ENCODE measurements around the gene UCK2. TPM values are rescaled to one million over a fixed set of nuclear protein-coding genes. Genes with fewer than 3 reads are reported as not detected.

Gene UCK2
- total RNA-seq, 1 donor from 2014 or later = 112 TPM

DNA sequence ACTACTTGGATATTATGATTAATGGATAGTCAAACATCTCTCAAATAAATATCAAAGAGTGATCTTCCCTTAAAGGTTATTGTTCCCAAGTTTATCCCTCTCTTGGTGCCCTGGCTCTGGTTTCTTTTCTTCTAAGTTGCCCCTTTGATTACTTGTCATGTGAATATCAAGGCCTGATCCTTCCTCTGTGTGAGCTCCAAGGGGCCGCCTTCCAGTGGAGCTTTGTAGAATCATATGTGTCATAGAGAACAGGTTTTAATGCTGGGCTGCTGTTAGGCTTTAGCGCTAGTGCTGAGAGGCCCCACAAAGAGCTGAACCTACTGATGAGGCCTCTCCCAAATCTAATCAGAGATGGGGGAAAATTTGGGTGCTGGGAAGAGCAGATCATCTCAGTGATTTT is 25.5 kb downstream of the UCK2 start:
- no peaks in the 10 kb centered on the region for H3K9me3 Mint-ChIP-seq
- H3K27ac Mint-ChIP-seq = no peak overlapping the region
- H3K4me3 Mint-ChIP-seq = no peak overlapping the region
- H3K36me3 Mint-ChIP-seq (ENCODE audit: low read depth) = peaks cover 16% of the 10 kb centered on the region
- peaks cover 80% of the 10 kb centered on the region for H3K4me1 Mint-ChIP-seq (ENCODE audit: low read depth)
- no peak for DNase-seq (ENCODE audit: low spot score)
- H3K27me3 Mint-ChIP-seq (ENCODE audit: insufficient read depth) = no peaks in the 10 kb centered on the region
- intact Hi-C loops (cut with micrococcal nuclease) = no loop called here

GRCh38 chr1:165853528-165854075 is 26.2 kb downstream of the UCK2 start:
- Mint-ChIP-seq H3K27me3 (ENCODE audit: insufficient read depth) (no peaks in the 10 kb centered on the region), H3K27ac (no peak overlapping the region), H3K4me3 (no peak overlapping the region), H3K36me3 (ENCODE audit: low read depth) (peaks cover 15% of the 10 kb centered on the region), H3K9me3 (no peaks in the 10 kb centered on the region), H3K4me1 (ENCODE audit: low read depth) (peaks cover 82% of the 10 kb centered on the region)
- no peak for DNase-seq (ENCODE audit: low spot score)
- intact Hi-C loops (cut with micrococcal nuclease) = no loop called here

GRCh38 chr1:165854101-165854845 is 26.9 kb downstream of the UCK2 start:
- no peak overlapping the region for H3K4me3 Mint-ChIP-seq
- peaks cover 82% of the 10 kb centered on the region for H3K4me1 Mint-ChIP-seq (ENCODE audit: low read depth)
- intact Hi-C loops (cut with micrococcal nuclease) = no loop called here
- no peaks in the 10 kb centered on the region for H3K27me3 Mint-ChIP-seq (ENCODE audit: insufficient read depth)
- H3K27ac Mint-ChIP-seq = no peak overlapping the region
- peaks cover 9% of the 10 kb centered on the region for H3K36me3 Mint-ChIP-seq (ENCODE audit: low read depth)
- H3K9me3 Mint-ChIP-seq = no peaks in the 10 kb centered on the region
- DNase-seq (ENCODE audit: low spot score) = no peak

- H3K4me1 Mint-ChIP-seq (ENCODE audit: low read depth) = peaks cover 85% of the 10 kb centered on the region
- no peak overlapping the region for H3K4me3 Mint-ChIP-seq
- no peak overlapping the region for H3K27ac Mint-ChIP-seq
- H3K36me3 Mint-ChIP-seq (ENCODE audit: low read depth) = peaks cover 9% of the 10 kb centered on the region
- DNase-seq (ENCODE audit: low spot score) = no peak
- no peaks in the 10 kb centered on the region for H3K9me3 Mint-ChIP-seq
- intact Hi-C loops (cut with micrococcal nuclease) = no loop called here
- no peaks in the 10 kb centered on the region for H3K27me3 Mint-ChIP-seq (ENCODE audit: insufficient read depth)
Observed at GRCh38 chr1:165855010-165855838, 27.8 kb downstream of the UCK2 start.

GRCh38 chr1:165856021-165856420 is 28.6 kb downstream of the UCK2 start:
- no peaks in the 10 kb centered on the region for H3K27me3 Mint-ChIP-seq (ENCODE audit: insufficient read depth)
- DNase-seq (ENCODE audit: low spot score) = no peak
- H3K4me3 Mint-ChIP-seq = no peak overlapping the region
- intact Hi-C loops (cut with micrococcal nuclease) = loop anchor here (2.0 kb wide), 1 partner anchor 15 kb away; no protein-coding TSS in a partner anchor
- H3K9me3 Mint-ChIP-seq = no peaks in the 10 kb centered on the region
- peaks cover 84% of the 10 kb centered on the region for H3K4me1 Mint-ChIP-seq (ENCODE audit: low read depth)
- peaks cover 8% of the 10 kb centered on the region for H3K36me3 Mint-ChIP-seq (ENCODE audit: low read depth)
- no peak overlapping the region for H3K27ac Mint-ChIP-seq

DNA sequence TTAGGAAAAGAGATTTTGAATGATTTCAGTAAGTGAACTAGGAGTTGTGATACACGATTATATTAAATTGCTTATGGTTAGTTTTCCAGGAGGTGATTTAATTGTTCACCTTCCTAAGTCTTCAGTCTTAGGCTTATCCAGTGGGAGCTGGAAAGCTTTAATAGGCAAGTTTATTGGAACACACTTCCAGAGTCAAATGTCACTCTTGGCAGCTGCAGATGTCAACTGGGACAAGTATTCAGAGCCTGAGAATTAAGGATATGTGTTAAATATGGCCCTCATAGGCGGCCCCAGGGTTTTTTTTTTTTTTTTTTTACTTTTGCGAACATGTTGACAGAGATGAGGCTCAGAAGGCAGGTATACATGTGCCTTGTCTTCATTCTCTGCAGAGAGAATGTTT is 29.2 kb downstream of the UCK2 start:
- Mint-ChIP-seq H3K27me3 (ENCODE audit: insufficient read depth) (no peaks in the 10 kb centered on the region), H3K36me3 (ENCODE audit: low read depth) (peaks cover 6% of the 10 kb centered on the region), H3K9me3 (no peaks in the 10 kb centered on the region), H3K27ac (no peak overlapping the region), H3K4me3 (no peak overlapping the region), H3K4me1 (ENCODE audit: low read depth) (peaks cover 78% of the 10 kb centered on the region)
- DNase-seq (ENCODE audit: low spot score) = no peak
- intact Hi-C loops (cut with micrococcal nuclease) = loop anchor here (2.0 kb wide), 1 partner anchor 14 kb away; no protein-coding TSS in a partner anchor

DNA sequence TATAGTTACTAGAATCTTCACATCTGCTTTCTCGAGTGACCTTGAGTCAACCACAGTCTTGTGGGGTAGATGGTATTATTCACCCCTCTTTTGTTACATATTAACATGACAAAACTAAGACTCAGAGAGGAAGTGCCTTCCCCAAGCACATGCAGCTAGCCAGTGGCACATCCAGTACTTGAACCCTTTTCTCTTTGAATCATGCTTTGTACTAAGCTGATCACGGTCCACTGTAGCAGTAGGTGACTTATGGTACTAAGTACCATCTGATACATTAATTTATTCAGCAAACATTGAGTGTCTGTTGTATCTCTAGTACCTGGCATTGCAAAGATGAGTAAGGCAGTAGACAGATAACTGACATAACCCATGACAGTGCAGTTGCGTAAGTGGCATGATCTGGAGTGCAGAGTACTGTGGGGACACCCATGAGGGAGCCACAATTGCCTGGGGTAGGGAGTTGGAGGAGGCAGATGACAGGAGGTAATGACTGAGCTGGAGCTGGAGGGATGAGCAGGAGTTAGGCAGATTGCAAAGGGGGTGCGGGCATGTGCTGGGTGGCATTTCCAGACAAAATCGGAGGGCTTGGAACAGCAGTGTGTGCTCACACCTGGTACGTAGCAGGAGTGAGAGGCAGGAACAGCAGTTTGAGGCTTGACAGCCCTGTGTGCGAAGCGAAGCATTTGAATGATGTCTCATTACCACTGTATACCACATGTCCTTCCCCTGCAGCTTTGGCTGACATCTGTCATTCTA is 29.8 kb downstream of the UCK2 start:
- H3K27ac Mint-ChIP-seq = no peak overlapping the region
- peaks cover 75% of the 10 kb centered on the region for H3K4me1 Mint-ChIP-seq (ENCODE audit: low read depth)
- no peak overlapping the region for H3K4me3 Mint-ChIP-seq
- H3K9me3 Mint-ChIP-seq = no peaks in the 10 kb centered on the region
- peaks cover 6% of the 10 kb centered on the region for H3K36me3 Mint-ChIP-seq (ENCODE audit: low read depth)
- intact Hi-C loops (cut with micrococcal nuclease) = loop anchor here (2.0 kb wide), 1 partner anchor 14 kb away; no protein-coding TSS in a partner anchor
- no peaks in the 10 kb centered on the region for H3K27me3 Mint-ChIP-seq (ENCODE audit: insufficient read depth)
- DNase-seq (ENCODE audit: low spot score) = no peak

DNA sequence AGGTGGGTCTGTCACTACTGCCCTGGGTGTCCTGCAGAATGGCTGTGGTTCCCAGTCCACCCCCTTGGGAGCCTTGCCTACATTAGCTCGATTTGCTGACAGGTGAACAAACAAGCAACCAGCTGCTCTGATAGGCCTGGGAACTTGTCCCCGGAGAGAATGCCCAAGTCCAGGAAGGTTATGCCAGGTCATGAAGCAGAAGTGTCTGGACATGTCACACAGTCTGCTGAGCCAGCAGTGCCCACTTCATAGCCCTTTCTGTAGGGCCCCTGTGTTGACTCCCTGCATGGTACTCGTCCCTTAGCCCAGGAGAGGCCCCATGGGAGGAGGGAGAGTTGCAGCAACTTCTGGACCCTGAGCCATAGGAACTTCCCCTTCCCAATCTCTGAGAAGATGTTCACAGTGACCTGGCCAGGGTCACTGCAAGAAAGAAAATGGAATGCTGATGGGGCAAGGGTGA is 31.0 kb downstream of the UCK2 start:
- Mint-ChIP-seq H3K9me3 (no peaks in the 10 kb centered on the region), H3K36me3 (ENCODE audit: low read depth) (peaks cover 6% of the 10 kb centered on the region), H3K4me3 (no peak overlapping the region), H3K27me3 (ENCODE audit: insufficient read depth) (no peaks in the 10 kb centered on the region), H3K27ac (no peak overlapping the region), H3K4me1 (ENCODE audit: low read depth) (peaks cover 75% of the 10 kb centered on the region)
- DNase-seq (ENCODE audit: low spot score) = no peak
- intact Hi-C loops (cut with micrococcal nuclease) = no loop called here

GRCh38 chr1:165858967-165859845 is 31.8 kb downstream of the UCK2 start:
- intact Hi-C loops (cut with micrococcal nuclease) = no loop called here
- Mint-ChIP-seq H3K4me3 (no peak overlapping the region), H3K9me3 (no peaks in the 10 kb centered on the region), H3K27me3 (ENCODE audit: insufficient read depth) (no peaks in the 10 kb centered on the region), H3K36me3 (ENCODE audit: low read depth) (peaks cover 3% of the 10 kb centered on the region), H3K4me1 (ENCODE audit: low read depth) (peaks cover 69% of the 10 kb centered on the region), H3K27ac (no peak overlapping the region)
- no peak for DNase-seq (ENCODE audit: low spot score)

- no peak for DNase-seq (ENCODE audit: low spot score)
- Mint-ChIP-seq H3K27me3 (ENCODE audit: insufficient read depth) (no peaks in the 10 kb centered on the region), H3K27ac (no peak overlapping the region), H3K4me3 (no peak overlapping the region), H3K4me1 (ENCODE audit: low read depth) (peaks cover 62% of the 10 kb centered on the region), H3K36me3 (ENCODE audit: low read depth) (peaks cover 2% of the 10 kb centered on the region), H3K9me3 (no peaks in the 10 kb centered on the region)
- intact Hi-C loops (cut with micrococcal nuclease) = no loop called here
Observed at GRCh38 chr1:165860065-165860464, 32.7 kb downstream of the UCK2 start.

- no peaks in the 10 kb centered on the region for H3K27me3 Mint-ChIP-seq (ENCODE audit: insufficient read depth)
- DNase-seq (ENCODE audit: low spot score) = no peak
- peaks cover 7% of the 10 kb centered on the region for H3K36me3 Mint-ChIP-seq (ENCODE audit: low read depth)
- H3K27ac Mint-ChIP-seq = no peak overlapping the region
- intact Hi-C loops (cut with micrococcal nuclease) = no loop called here
- peaks cover 57% of the 10 kb centered on the region for H3K4me1 Mint-ChIP-seq (ENCODE audit: low read depth)
- H3K4me3 Mint-ChIP-seq = no peak overlapping the region
- H3K9me3 Mint-ChIP-seq = no peaks in the 10 kb centered on the region
Observed at GRCh38 chr1:165861911-165862310, 34.5 kb downstream of the UCK2 start.

DNA sequence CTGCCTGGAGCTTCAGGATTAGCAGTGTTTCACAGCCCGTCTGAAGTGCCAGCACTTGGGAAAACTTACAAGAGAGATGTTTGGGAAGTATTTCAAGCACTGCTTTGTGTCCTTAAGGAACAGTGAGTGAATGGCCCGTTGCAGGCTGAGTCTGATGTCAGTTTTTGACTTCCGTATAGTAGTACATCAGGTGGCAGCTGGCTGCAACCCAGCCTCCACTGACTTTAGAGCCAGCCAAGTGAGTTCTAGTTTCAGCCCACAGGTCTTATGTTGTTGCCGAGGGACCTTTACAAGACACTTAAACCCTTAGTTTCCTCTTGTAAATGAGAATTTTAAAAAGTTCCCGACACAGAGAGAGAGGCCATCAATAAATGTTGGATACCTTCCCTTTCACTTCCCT is 35.0 kb downstream of the UCK2 start:
- H3K9me3 Mint-ChIP-seq = no peaks in the 10 kb centered on the region
- intact Hi-C loops (cut with micrococcal nuclease) = no loop called here

More for the DNA sequence above, 35.0 kb downstream of the UCK2 start:
- no peak for DNase-seq (ENCODE audit: low spot score)
- no peak overlapping the region for H3K4me3 Mint-ChIP-seq
- H3K27me3 Mint-ChIP-seq (ENCODE audit: insufficient read depth) = no peaks in the 10 kb centered on the region
- peaks cover 5% of the 10 kb centered on the region for H3K36me3 Mint-ChIP-seq (ENCODE audit: low read depth)
- H3K27ac Mint-ChIP-seq = no peak overlapping the region
- H3K4me1 Mint-ChIP-seq (ENCODE audit: low read depth) = peaks cover 52% of the 10 kb centered on the region
